DOHH2 (cell line): ENCODE results near the gene QRICH2.

Source experiments
- H3F3A ChIP-seq: fragments of 200-600 bp; sonication (generic), shearing (Covaris generic); 2 replicates; pipeline ENCODE4 v1.6.0; 2016; ENCODE audit warnings: antibody characterized with exemption, mild to moderate bottlenecking; ENCODE audit not compliant: control insufficient read depth, insufficient read depth
- H3K27ac ChIP-seq: fragments of 200-600 bp; sonication (generic); 2 replicates; pipeline ENCODE4 v1.5.1; 2014; ENCODE audit warnings: low read depth, mild to moderate bottlenecking, low read length, moderate library complexity
- H3K27me3 ChIP-seq: fragments of 200-600 bp; sonication (generic); 2 replicates; pipeline ENCODE4 v1.6.1; 2014; ENCODE audit warnings: mild to moderate bottlenecking, low read length, mixed read lengths; ENCODE audit not compliant: control insufficient read depth
- H3K36me3 ChIP-seq: fragments of 200-600 bp; sonication (generic); 2 replicates; pipeline ENCODE4 v1.6.1; 2014; ENCODE audit warnings: mild to moderate bottlenecking, low read length, moderate library complexity, mixed read lengths; ENCODE audit not compliant: control insufficient read depth
- H3K4me1 ChIP-seq: fragments of 200-600 bp; sonication (generic); 2 replicates; pipeline ENCODE4 v1.6.1; 2014; ENCODE audit warnings: mild to moderate bottlenecking, low read length, mixed read lengths; ENCODE audit not compliant: control insufficient read depth
- H3K4me2 ChIP-seq: fragments of 200-600 bp; sonication (generic); 2 replicates; pipeline ENCODE4 v1.6.0; 2014; ENCODE audit warnings: mild to moderate bottlenecking, low read length, moderate library complexity
- H3K4me3 ChIP-seq: fragments of 200-600 bp; sonication (generic); 2 replicates; pipeline ENCODE4 v1.5.1; 2014; ENCODE audit warnings: mild to moderate bottlenecking, low read length, mixed read lengths
- H3K79me2 ChIP-seq: fragments of 200-600 bp; sonication (generic); 2 replicates; pipeline ENCODE4 v1.6.1; 2014; ENCODE audit warnings: mild to moderate bottlenecking, low read length, mixed read lengths; ENCODE audit not compliant: control insufficient read depth
- H3K9me2 ChIP-seq: fragments of 200-600 bp; sonication (generic); replicated peaks from 2 replicates; pipeline ENCODE4 v1.6.1; 2014; ENCODE audit warnings: mild to moderate bottlenecking, low read length, mixed read lengths; ENCODE audit not compliant: control insufficient read depth
- H3K9me3 ChIP-seq: fragments of 200-600 bp; sonication (generic); 2 replicates; pipeline ENCODE4 v1.6.1; 2014; ENCODE audit warnings: antibody characterized with exemption, low read length, mixed read lengths; ENCODE audit not compliant: control insufficient read depth, insufficient read depth
- H4K20me1 ChIP-seq: fragments of 200-600 bp; sonication (generic); 2 replicates; pipeline ENCODE4 v1.6.0; 2014; ENCODE audit warnings: low read depth, mild to moderate bottlenecking, antibody characterized with exemption, low read length, moderate library complexity; ENCODE audit not compliant: control insufficient read depth, insufficient read depth
- CTCF ChIP-seq: fragments of 200-600 bp; sonication (generic); IDR thresholded peaks from one replicate; pipeline ENCODE4 v1.5.1; 2014; ENCODE audit warnings: antibody characterized with exemption, mild to moderate bottlenecking, low read depth, low read length; ENCODE audit not compliant: poor library complexity, severe bottlenecking
- EZH2phosphoT487 ChIP-seq: fragments of 200-600 bp; sonication (generic); IDR thresholded peaks from 2 replicates; pipeline ENCODE4 v1.6.1; 2017; ENCODE audit warnings: borderline replicate concordance, mild to moderate bottlenecking, antibody characterized with exemption, low read length, moderate library complexity, mixed read lengths

Gene QRICH2

GRCh38 chr17:76271669-76272540, 36.2 kb downstream of the QRICH2 start:
- Histone ChIP-seq H3K4me1 (peaks cover 70% of the 10 kb centered on the region), H3K36me3 (peaks cover 38% of the 10 kb centered on the region), H3K9me2 (no peaks in the 10 kb centered on the region), H3K4me3 (peak overlapping the region; percentile 80), H3K9me3 (no peaks in the 10 kb centered on the region), H3K79me2 (peaks cover 43% of the 10 kb centered on the region), H3K27ac (peak overlapping the region; percentile 91), H3K27me3 (no peaks in the 10 kb centered on the region), H3F3A (peaks cover 21% of the 10 kb centered on the region), H3K4me2 (peak overlapping the region; percentile 81), H4K20me1 (no peaks in the 10 kb centered on the region)
- TF ChIP-seq CTCF = no peak

GRCh38 chr17:76270770-76271668, 37.1 kb downstream of the QRICH2 start:
- peaks cover 21% of the 10 kb centered on the region for H3F3A ChIP-seq
- peak overlapping the region; percentile 91 for H3K27ac ChIP-seq
- peaks cover 51% of the 10 kb centered on the region for H3K79me2 ChIP-seq
- H3K9me3 ChIP-seq = no peaks in the 10 kb centered on the region
- no peaks in the 10 kb centered on the region for H3K27me3 ChIP-seq
- peak overlapping the region; percentile 80 for H3K4me3 ChIP-seq
- H4K20me1 ChIP-seq = no peaks in the 10 kb centered on the region
- no peak for TF ChIP-seq CTCF
- TF ChIP-seq EZH2phosphoT487 = no peak
- peak overlapping the region; percentile 81 for H3K4me2 ChIP-seq
- peaks cover 75% of the 10 kb centered on the region for H3K4me1 ChIP-seq
- H3K36me3 ChIP-seq = peaks cover 47% of the 10 kb centered on the region
- H3K9me2 ChIP-seq = no peaks in the 10 kb centered on the region

- H3K36me3 ChIP-seq = peaks cover 51% of the 10 kb centered on the region
- peaks cover 57% of the 10 kb centered on the region for H3K79me2 ChIP-seq
- peak overlapping the region; percentile 88 for H3K4me3 ChIP-seq
- peaks cover 21% of the 10 kb centered on the region for H3F3A ChIP-seq
- peaks cover 71% of the 10 kb centered on the region for H3K4me1 ChIP-seq
- no peaks in the 10 kb centered on the region for H4K20me1 ChIP-seq
- TF ChIP-seq CTCF (no peak), EZH2phosphoT487 (no peak)
- H3K4me2 ChIP-seq = peak overlapping the region; percentile 81
- no peaks in the 10 kb centered on the region for H3K9me2 ChIP-seq
- H3K27me3 ChIP-seq = no peaks in the 10 kb centered on the region
- peak overlapping the region; percentile 91 for H3K27ac ChIP-seq
- H3K9me3 ChIP-seq = no peaks in the 10 kb centered on the region
Measured at GRCh38 chr17:76270127-76270592, 37.9 kb downstream of the QRICH2 start.
